ENCODE data around the gene TMEM158. TPM values are rescaled to one million over a fixed set of nuclear protein-coding genes. Genes with fewer than 3 reads are reported as not detected.

Gene TMEM158
- 83.0 and 89.3 TPM in 2 replicates for total RNA-seq

DNA sequence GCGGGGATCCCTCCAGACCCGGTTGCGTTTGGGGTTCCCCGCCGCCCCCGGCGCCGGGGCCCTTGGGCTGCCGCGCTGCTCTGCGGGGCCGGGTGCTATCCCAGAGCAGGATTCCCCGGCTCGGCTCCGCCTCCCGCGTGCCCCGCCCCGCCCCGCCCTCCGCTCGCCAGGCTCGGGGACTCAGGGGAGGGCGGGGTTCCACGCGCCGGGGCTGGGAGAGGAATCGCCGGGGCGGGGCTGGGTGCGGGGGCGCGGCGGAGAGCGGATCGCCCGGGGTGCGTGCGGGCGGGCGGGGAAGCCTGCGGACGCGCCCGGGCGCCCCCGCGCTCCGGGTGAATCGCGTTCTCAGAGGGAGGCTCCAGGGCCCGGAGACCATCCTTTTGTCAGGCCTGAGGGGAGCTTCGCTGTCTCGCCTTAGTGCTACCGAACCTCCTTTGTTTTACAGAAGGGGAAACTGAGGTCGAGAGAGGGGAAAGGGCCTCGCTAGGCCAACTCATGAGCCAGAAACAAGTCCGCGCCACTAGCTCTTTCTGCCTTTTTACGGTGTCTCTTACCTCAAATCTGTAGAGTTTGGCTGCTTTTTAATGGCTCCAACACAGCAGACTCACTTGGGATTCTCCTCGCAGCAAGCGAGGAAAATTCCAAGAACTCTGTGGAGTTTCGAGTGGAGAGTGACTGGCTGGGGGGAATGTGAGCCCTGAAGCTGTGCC, at the start of gene TMEM158:
TMEM158 (minus strand) TSS at position 82 of the 710 bp plus-strand sequence. CDS start 260 bp downstream, outside the sequence.

Other genes starting within 250 kb of the TMEM158 start
- 2.3 and 7.2 TPM in 2 replicates for gene CLEC3B, start 200.0 kb downstream of the TMEM158 start, total RNA-seq
- gene CDCP1, start 79.9 kb downstream of the TMEM158 start, total RNA-seq = 7.2 and 8.3 TPM in 2 replicates
- gene LARS2, start 162.3 kb upstream of the TMEM158 start, total RNA-seq = 23.4 and 30.3 TPM in 2 replicates